ENCODE data around the gene HAO2. TPM values are rescaled to one million over a fixed set of nuclear protein-coding genes. Genes with fewer than 3 reads are reported as not detected.

The HAO2 gene
- total RNA-seq, 1 experiment from 2014 or later: not detected

- CTCF ChIA-PET: no interaction called here
- intact Hi-C loops (cut with micrococcal nuclease; ENCODE audit: unreplicated experiment): no loop called here
- Histone ChIP-seq H3K9me3 (ENCODE audit: low read depth, low read length, poor library complexity, severe bottlenecking) (no peaks in the 10 kb centered on the region), H3K4me1 (ENCODE audit: insufficient read depth, low read length, poor library complexity, severe bottlenecking) (no peaks in the 10 kb centered on the region), H3K27ac (ENCODE audit: low read depth, low read length, poor library complexity, severe bottlenecking) (no peak overlapping the region), H3K36me3 (ENCODE audit: insufficient read depth, low read length, poor library complexity, severe bottlenecking) (no peaks in the 10 kb centered on the region), H3K27me3 (replicated peaks; ENCODE audit: insufficient read depth, low read depth, low read length, poor library complexity) (no peaks in the 10 kb centered on the region), H3K4me3 (ENCODE audit: low read depth, low read length, poor library complexity, severe bottlenecking) (no peak overlapping the region)
- TF ChIP-seq EZH2 (IDR thresholded peaks at IDR 0.05; ENCODE audit: borderline replicate concordance, low read depth, low read length, poor library complexity, severe bottlenecking): no peak
- TF ChIP-seq CTCF (conservative IDR thresholded peaks at IDR 0.05; ENCODE audit: low read depth, low read length): no peak
- POLR2A ChIA-PET (ENCODE audit: low non-redundant PET): no interaction called here
- no TSS peak for BruUV-seq (replicated peaks)
- DNase-seq (ENCODE audit: low spot score): no peak
These were observed 45.2 kb upstream of the HAO2 start for GRCh38 chr1:119323216-119323982.

- intact Hi-C loops (cut with micrococcal nuclease; ENCODE audit: unreplicated experiment): no loop called here
- no peaks in the 10 kb centered on the region for H3K27me3 ChIP-seq (replicated peaks; ENCODE audit: insufficient read depth, low read depth, low read length, poor library complexity)
- DNase-seq (ENCODE audit: low spot score): no peak
- H3K9me3 ChIP-seq (ENCODE audit: low read depth, low read length, poor library complexity, severe bottlenecking): no peaks in the 10 kb centered on the region
- no peak for TF ChIP-seq EZH2 (IDR thresholded peaks at IDR 0.05; ENCODE audit: borderline replicate concordance, low read depth, low read length, poor library complexity, severe bottlenecking)
- no peak for TF ChIP-seq CTCF (conservative IDR thresholded peaks at IDR 0.05; ENCODE audit: low read depth, low read length)
- H3K4me1 ChIP-seq (ENCODE audit: insufficient read depth, low read length, poor library complexity, severe bottlenecking): no peaks in the 10 kb centered on the region
- no peaks in the 10 kb centered on the region for H3K36me3 ChIP-seq (ENCODE audit: insufficient read depth, low read length, poor library complexity, severe bottlenecking)
- CTCF ChIA-PET: no interaction called here
- BruUV-seq (replicated peaks): no TSS peak
- H3K27ac ChIP-seq (ENCODE audit: low read depth, low read length, poor library complexity, severe bottlenecking): no peak overlapping the region
- H3K4me3 ChIP-seq (ENCODE audit: low read depth, low read length, poor library complexity, severe bottlenecking): no peak overlapping the region
- POLR2A ChIA-PET (ENCODE audit: low non-redundant PET): no interaction called here
These were observed 44.4 kb upstream of the HAO2 start for GRCh38 chr1:119324198-119324597.

- no peak overlapping the region for H3K4me3 ChIP-seq (ENCODE audit: low read depth, low read length, poor library complexity, severe bottlenecking)
- intact Hi-C loops (cut with micrococcal nuclease; ENCODE audit: unreplicated experiment): no loop called here
- no peaks in the 10 kb centered on the region for H3K4me1 ChIP-seq (ENCODE audit: insufficient read depth, low read length, poor library complexity, severe bottlenecking)
- no peak for DNase-seq (ENCODE audit: low spot score)
- no peak for TF ChIP-seq EZH2 (IDR thresholded peaks at IDR 0.05; ENCODE audit: borderline replicate concordance, low read depth, low read length, poor library complexity, severe bottlenecking)
- no peak for TF ChIP-seq CTCF (conservative IDR thresholded peaks at IDR 0.05; ENCODE audit: low read depth, low read length)
- POLR2A ChIA-PET (ENCODE audit: low non-redundant PET): no interaction called here
- no TSS peak for BruUV-seq (replicated peaks)
- H3K9me3 ChIP-seq (ENCODE audit: low read depth, low read length, poor library complexity, severe bottlenecking): no peaks in the 10 kb centered on the region
- CTCF ChIA-PET: no interaction called here
- H3K36me3 ChIP-seq (ENCODE audit: insufficient read depth, low read length, poor library complexity, severe bottlenecking): no peaks in the 10 kb centered on the region
- no peak overlapping the region for H3K27ac ChIP-seq (ENCODE audit: low read depth, low read length, poor library complexity, severe bottlenecking)
- H3K27me3 ChIP-seq (replicated peaks; ENCODE audit: insufficient read depth, low read depth, low read length, poor library complexity): no peaks in the 10 kb centered on the region
These were observed 42.3 kb upstream of the HAO2 start for GRCh38 chr1:119326251-119326650.
